Islet of Langerhans (tissue), 1 donor: ENCODE data around the gene PRKAR2B.

ENCODE experiments used
- FAIRE-seq: peaks from one replicate; lab custom pipeline; 2011; peaks lifted over from hg19 to GRCh38; lab: Jason Lieb, UNC

PRKAR2B gene

DNA sequence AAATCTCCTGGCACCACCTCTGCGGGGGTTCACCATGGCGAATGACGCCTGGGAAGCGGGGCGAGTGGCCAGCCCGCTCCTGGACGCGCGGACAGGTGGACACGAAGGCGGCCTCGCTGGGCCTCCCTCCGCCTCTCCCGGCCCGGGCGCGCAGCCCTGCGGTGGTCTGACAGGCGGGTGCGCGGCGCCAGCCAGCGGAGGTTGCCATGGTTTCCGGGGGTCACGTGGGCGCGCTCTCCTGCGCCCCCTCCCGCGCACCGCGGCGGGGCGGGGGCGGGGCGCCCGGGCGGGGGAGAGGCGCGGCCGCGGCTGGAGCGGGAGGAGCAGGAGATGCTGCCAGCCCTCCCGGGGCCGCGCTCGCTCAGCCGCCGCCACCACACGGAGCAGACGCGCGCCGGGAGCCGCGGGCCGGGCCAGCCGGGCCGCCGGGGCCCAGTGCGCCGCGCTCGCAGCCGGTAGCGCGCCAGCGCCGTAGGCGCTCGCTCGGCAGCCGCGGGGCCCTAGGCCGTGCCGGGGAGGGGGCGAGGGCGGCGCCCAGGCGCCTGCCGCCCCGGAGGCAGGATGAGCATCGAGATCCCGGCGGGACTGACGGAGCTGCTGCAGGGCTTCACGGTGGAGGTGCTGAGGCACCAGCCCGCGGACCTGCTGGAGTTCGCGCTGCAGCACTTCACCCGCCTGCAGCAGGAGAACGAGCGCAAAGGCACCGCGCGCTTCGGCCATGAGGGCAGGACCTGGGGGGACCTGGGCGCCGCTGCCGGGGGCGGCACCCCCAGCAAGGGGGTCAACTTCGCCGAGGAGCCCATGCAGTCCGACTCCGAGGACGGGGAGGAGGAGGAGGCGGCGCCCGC is at the start of gene PRKAR2B:
Gene PRKAR2B (plus strand): TSS at position 359 of the 848 bp plus-strand sequence. CDS start 203 bp downstream, at position 562.
- no peak for FAIRE-seq

DNA sequence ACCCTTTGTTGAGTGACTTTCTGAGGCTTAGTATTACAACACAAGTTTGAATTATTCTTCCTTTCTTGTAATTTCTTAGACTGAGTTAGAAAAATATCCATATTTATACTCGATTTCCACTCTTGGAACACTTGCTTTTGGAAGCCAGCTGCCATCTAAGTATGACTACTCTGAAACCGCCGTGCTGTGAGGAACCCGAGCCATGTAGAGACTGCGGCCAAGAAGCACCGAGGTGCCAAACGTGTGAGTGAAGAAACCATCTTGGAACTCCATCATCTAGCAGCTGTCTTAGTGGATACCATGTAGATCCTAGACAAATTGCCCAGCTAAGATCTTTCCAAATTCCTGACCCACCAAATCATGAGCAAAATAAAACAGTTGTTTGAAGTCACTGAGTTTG is 49.7 kb upstream of the PRKAR2B start:
- no peak for FAIRE-seq

DNA sequence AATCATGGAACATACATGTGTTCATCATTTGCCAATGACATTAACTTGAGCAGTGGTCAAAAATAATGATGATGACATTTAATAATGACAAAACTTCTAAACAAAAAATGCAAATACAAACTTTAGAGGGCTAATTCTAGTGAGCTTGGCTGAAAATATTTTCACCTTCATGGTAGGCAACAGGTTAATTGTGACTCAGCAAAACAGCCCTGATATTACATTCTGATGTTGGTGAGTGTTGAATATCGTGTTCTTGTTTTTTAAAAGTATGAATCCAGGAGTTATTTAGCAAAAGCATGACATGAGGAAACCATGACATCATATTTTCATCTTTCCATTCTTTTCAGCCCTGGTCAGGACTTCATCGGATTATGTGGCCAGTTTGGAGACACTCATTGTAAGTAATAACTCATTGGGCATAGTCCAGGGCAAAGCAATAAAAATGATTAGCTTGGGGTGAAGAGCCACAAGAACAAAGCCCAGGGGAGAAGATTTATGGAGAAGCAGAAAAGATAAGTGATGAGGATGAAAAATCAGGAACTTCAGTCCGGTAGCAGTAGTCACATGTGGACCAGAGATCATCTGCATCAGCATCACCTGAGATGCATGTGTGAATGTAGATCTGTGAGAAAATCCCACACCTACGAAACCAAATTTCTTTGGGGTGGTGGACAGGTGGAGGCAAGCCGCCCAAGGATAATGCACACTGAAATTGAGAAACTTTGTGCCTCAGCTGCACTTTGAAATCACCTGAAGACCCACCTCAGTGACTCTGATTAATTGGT is 46.8 kb upstream of the PRKAR2B start:
- FAIRE-seq: no peak

DNA sequence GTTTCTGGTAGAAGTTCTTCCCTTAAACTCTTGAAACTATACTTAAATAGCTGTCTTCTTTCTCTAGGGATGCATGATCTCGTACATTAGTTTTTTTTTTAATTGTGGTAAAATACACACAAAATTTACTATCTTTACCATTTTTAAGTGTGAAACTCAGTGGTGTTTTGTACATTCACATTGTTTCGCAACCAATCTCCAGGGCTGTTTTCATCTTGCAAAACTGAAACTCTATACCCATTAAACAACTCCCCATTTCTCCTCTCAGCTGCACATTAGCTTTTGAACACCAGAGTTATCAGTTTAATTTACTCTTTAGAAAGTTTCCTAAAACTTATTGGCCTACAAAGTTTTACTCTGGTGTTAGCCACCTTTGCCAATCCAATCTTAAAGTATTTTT is 45.5 kb upstream of the PRKAR2B start:
- FAIRE-seq: no peak

DNA sequence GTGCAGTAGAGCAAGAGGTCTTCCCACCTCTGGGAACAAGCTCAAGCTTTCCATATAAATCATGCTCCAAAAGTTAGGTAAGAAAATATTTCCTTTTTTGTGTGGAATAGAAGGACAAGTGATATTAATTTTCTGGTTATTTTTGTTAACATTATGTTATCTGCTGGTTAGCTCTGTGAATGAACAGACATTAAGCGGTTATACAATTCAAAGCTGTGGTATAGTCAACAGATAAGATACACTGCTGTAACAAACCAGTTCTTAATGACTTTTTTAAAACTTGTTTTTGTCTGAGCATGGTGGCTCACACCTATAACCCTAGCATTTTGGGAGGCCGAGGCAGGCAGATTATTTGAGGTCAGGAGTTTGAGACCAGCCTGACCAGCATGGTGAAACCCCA is 43.0 kb upstream of the PRKAR2B start:
- no peak for FAIRE-seq

DNA sequence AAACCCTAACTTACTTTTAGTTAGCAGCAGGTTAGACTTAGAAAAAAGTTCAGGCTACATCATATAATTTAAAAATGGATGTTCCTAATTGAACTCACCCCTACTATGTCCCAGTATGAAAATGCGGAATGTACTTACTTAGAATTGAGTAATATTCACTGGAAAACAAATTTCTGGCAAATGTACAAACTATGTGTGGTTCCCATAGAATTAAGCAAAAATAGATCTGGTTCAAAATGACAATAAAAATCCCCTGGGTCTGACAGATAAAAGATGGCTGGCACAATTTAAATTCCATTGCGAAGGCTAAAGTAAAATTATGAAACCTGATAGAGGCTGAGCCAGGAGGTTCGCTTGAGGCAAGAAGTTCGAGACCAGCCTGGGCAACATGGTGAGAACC is 42.4 kb upstream of the PRKAR2B start:
- FAIRE-seq: no peak

DNA sequence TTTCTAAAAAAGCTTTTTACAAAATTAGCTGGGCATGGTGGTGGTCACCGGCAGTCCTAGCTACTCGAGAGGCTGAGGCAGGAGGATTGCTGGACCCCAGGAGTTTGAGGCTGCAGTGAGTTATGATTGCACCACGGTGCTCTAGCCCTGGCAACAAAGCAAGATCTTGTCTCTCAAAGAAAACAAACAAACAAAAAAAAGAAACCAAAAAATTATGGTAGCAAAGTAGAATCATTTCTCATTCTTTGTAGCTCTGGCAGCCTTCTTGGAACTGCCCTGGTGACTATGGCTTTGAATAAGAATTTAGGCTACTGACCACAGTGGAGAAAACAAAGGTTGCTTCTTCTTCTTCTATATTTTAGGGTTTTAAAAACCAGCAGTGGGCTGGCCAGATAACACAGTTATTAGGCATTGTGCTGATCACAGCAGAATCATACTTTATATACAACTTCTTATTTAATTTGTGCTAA is 41.9 kb upstream of the PRKAR2B start:
- FAIRE-seq: no peak

DNA sequence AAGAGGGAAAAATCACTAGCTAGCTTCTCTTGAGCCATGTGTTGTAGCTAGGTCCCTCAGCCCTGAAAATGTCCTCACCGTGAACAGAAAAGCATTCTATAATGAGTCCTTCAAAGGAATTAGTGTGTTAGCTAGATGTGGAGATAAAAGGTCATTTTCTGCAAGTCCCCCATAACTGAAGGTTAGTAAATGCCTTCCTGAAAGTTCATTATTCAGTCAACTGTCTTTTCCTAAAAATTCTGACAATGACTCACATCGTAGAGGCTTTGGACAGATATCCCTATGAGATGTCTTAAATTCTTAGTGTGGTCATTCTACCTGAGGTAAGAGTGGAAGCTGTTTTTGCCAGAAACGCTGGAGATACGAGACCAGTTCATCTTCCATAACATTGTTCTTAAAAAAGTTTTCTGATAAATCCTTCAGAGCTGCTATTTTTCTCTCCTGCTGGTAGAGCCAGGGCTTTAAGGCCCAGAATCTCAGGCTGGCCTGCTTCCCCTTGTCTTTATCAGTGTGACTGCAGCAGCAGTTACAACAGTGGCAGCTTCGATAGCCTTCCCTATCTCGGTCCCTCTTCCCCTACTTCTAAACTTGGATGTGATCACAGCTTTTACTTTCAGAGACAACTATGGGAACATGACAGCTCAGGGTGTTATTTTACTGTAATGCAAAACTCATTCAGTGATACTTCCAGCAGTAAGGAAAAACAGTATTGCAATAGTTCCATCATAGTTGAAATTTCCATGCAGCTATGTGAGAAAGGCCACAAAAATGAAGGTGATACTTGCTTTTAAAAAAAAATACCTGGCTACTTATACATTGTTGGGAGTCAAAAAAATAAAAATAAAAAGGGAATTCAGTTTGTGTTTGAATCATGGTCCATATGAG is 37.3 kb upstream of the PRKAR2B start:
- FAIRE-seq: no peak

DNA sequence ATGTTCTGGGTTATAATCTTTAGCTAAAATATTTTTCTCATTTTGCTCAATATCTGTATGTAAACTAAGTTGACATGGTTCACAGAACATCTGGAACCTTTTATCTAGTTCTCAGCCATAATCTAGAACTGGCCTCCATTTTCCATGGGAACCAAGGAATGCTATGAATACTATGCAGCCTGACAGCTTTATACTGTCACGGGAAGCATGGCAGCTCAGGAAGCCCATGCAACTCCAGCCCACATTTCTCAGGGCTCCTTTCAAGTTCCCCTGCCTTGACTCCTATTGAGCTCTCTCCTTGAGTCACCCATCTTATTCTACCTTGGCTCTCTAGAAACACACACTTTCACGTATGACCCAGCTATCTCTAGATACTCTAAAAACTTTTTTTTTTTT is 36.6 kb upstream of the PRKAR2B start:
- no peak for FAIRE-seq

DNA sequence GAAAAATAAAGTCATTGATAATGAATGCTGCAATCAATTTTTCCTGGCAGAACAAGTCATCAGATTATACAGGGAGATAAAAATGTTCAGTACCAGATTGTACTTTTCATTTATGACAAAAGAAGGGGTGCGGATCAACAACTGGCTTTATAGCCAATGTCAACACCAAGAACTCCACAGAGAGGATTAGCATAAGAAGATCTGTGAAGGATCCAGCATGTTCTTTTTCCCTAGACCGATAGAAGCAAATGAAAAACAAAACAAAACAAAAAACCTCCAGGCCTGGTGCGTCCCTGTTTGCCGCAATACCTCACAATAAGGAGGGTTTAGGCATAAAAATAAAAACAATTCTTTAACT is 34.7 kb upstream of the PRKAR2B start:
- no peak for FAIRE-seq

DNA sequence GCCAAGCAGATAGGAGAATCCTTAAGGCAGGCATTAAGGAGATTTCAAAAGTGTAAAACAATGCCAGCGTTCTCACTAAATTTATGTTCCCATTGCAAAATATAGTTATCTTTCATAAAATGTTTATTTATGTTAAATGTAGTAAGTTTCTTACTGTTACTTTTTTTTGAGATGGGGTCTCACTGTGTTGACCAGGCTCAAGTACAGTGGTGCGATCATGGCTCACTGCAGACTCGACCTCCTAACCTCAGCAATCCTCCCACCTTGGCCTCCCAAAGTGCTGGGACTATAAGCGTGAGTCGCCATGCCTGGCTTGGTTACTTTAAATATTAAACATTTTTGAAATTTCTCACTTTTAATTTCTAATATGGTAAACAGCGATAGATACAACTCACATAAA is 31.8 kb upstream of the PRKAR2B start:
- FAIRE-seq: no peak

DNA sequence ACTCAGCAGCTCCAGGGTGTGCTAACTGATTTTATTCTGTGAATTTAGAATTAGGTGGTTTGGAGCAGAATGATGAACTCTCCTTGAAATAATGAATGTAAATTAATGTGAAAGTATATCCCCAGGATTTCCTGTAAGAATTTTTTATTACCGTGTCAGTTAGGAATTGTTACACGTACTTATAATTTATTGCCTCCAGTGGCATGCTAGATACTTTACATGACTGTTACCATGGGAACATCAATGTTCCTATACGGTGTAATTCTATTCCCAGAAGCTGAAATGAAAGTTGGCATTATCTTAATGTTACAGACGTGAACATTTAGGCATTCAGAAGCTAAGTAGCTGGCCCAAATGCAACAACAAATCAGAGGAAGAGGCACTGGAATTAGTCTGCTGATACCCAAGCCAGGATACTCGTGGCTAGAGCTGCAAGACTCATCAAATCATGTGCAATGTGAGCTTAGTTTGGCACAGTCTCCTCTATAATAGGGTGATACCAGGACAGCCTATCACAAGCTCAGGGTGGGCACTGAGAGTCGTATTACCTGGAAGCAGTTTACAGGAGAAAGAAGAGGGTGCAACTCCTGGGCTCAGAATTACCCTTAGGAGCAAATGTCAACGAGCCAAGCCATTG is 30.0 kb upstream of the PRKAR2B start:
- FAIRE-seq: no peak

DNA sequence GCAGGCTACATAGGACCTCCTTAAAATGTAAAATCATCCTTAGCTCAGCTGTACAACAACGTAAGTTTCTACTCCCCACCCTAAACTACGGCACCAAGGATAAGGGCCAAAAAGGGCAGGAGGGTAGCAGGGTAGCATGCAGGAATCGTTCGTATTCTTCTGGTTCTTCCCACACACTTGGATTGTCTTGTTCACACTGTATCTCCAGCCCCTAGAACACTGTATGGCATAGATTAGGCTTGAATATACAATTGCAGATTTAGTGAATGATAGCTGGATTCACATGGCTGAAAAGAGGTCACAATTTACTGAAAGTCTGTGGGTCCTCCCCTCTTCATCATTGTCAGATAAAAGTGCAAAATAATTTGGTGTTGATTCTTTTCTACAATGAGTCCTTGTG is 28.2 kb upstream of the PRKAR2B start:
- no peak for FAIRE-seq

DNA sequence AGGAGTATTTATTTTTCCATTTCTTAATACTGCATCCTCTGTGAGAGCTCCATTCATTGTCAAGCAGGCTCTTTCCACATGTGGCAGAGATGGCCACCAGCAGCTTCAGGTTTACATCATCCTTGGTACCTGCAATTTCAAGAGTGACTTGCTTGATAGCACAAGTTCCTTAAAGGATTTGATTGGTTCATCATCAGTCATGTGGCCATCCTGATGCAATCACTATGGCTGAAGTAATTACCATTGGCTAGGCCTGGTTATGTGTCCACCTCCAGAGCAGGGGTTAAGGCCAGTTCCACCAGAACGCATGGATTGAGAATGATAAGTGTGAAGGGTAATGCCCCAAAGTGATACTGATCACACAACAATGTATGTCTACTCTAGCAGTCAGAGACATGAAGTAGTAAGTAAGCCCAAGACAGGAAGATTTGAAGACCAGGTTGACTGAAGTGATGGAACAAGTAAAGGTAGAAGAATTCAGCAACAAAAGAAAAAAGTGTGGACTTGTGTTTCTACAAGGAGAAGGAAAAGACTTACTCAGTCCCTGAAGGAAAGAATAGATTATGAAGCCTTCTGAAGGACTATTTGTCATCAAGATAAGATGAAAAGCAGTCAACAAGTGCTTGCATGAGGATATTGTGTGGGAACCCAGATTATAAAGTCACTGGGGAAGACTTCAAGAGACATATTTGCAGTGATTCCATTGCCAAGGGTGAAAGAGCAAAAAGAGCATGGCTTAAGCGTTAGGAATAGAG is 26.4 kb upstream of the PRKAR2B start:
- no peak for FAIRE-seq

DNA sequence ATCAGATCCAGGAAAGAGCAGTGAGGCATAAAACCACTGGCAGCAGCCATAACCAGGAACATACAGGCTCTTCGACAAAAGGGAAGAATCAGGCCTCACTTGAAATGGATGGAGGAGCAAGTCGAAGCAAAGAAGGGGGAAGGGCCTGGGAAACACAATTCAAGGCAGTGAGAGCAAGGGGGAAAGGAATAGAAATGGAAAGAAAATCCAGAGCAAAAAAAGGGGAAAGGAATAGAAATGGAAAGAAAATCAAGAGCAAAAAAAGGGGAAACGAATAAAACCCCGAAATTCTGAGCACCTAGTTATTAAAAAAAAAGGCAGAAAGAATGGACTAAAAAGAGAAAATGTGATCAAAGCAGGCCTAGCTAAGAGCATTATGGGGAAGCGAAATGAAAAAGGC is 24.1 kb upstream of the PRKAR2B start:
- no peak for FAIRE-seq

DNA sequence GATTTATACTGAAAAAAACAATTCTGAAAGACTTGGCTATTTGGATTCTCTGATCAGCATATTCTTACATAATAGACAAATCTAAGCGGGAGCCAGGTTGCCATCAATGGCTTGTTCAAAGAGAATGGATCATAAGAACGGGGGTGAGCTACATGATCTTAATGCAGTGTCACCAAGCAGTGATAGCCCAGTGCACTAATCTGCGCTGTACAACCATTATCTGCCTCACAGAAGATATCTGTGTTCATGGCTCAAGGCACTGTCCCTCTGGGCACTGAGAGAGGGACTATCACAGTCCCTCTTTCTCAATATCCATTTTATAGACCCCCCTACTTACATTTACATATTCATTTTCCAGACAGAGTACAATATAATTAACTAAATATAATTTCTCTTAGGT is 22.9 kb upstream of the PRKAR2B start:
- no peak for FAIRE-seq

DNA sequence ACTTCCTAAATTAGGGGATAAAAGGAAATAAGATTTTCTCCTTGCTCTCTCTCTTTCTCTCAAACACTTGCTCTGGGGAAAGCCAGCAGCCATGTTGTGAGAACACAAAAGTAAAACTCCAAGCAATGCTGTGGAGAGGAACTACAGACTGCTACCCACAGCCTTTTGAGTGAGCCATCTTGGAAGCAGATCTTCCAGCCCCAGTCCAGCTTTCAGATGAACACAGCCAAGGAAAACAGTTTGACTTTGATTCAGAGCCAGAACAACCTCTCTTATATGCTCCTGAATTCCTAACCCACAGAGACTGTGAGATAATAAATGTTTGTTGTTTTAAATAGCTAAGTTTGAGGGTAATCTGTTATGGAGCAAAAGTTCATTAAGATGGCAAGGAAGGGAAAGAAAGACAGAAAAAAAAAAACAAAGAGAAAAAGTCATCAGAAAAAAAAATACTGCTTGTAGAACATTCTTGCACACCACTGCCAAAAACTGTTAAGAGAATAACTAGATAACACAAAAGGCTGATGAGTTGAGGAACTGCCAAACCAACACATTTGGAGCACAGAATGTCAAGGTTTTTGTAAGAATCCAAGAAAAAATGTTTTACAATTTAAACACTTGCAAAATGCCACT is 20.9 kb upstream of the PRKAR2B start:
- no peak for FAIRE-seq

DNA sequence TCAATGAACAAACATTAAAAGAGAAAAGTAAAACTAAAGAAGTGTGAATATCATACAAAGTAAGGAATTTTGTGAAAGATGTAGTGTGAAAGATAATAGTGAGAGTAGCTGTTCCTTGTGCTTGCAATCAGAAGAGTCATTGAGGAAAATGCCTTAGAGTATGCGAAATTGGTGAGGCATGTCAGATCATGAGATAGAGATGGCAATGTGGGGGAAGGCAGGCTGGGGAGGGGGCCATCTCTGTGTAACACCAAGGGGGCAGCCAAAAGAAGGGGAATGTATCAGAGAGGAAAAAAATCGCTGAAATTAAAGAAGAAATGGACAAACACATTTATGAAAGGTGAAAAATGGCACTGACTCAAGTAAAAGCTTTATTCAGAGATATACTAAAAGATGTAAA is 19.6 kb upstream of the PRKAR2B start:
- FAIRE-seq: no peak

DNA sequence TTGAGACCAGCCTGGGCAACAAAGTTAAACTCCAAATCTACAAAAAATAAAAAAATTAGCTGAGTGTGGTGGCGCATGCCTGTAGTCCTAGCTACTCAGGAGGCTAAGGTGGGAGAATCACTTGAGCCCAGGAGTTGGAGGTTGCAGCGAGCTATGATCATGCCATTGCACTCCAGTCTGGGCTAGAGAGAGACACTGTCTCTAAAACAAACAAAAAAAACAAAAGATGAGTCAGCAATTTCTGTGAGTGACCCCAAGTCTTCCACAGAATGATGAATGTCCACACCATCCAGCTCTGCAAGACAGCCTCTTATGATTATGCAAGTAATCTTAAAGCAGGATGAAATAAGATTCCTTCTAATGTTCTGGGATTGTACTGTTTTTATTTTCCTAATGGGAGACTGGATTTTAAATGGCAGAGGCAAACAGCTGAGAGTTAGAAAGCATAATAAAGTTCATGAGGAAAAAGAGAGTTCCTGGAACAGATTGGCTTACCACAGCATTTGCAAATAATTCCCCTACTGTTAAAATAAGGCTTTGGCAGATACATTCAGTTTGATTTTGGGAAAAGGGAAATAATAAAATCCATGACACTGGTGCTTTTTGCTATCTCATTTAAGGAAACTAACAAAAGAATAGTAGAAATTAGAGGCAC is 18.9 kb upstream of the PRKAR2B start:
- no peak for FAIRE-seq

DNA sequence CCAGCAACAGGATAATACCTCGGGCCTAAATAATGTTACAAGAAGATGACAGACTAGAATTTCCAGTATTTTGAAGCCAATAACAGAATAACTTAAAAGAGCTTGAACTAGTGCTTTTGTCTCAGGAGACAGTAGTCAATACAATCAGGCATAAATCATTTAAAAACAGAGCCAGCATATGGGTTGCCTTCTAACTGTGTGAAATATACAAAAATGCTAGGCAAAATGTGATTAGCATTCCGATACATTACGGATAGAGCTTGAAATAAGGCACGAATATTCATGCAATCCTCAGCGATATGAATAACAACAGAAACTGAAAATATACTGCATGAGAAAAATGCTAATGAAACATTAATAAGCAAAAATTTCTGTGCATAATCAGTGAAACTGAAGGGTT is 18.3 kb upstream of the PRKAR2B start:
- no peak for FAIRE-seq
